Parathyroid adenoma (tissue), 2 donors: ENCODE results near the gene PALLD.

Experiments
- H2AFZ ChIP-seq: fragments of 300-600 bp; sonication (generic); one replicate; pipeline ENCODE4 v1.7.0; 2017; ENCODE audit warnings: antibody characterized with exemption, mild to moderate bottlenecking
- H3K27ac ChIP-seq: fragments of 300-600 bp; sonication (generic); one replicate; pipeline ENCODE4 v1.7.0; 2017
- H3K27me3 ChIP-seq: fragments of 300-600 bp; sonication (generic); one replicate; pipeline ENCODE4 v1.7.0; 2017; ENCODE audit warnings: low read length; ENCODE audit not compliant: control insufficient read depth, insufficient read depth
- H3K36me3 ChIP-seq: fragments of 300-600 bp; sonication (generic); one replicate; pipeline ENCODE4 v1.7.0; 2017; ENCODE audit warnings: low read length; ENCODE audit not compliant: control insufficient read depth, insufficient read depth
- H3K4me1 ChIP-seq: fragments of 300-600 bp; sonication (generic); one replicate; pipeline ENCODE4 v1.7.0; 2017; ENCODE audit warnings: control low read depth
- H3K4me2 ChIP-seq: fragments of 300-600 bp; sonication (generic); one replicate; pipeline ENCODE4 v1.7.0; 2017; ENCODE audit warnings: low read length
- H3K4me3 ChIP-seq: fragments of 300-600 bp; sonication (generic); one replicate; pipeline ENCODE4 v1.7.0; 2017; ENCODE audit warnings: low read depth, low read length
- H3K79me2 ChIP-seq: fragments of 300-600 bp; sonication (generic); one replicate; pipeline ENCODE4 v1.7.0; 2017; ENCODE audit warnings: control low read depth
- H3K9ac ChIP-seq: fragments of 300-600 bp; sonication (generic); one replicate; pipeline ENCODE4 v1.7.0; 2017; ENCODE audit warnings: mild to moderate bottlenecking
- H3K9me3 ChIP-seq: fragments of 300-600 bp; sonication (generic); one replicate; pipeline ENCODE4 v1.7.0; 2017; ENCODE audit warnings: low read length; ENCODE audit not compliant: control insufficient read depth
- TF ChIP-seq, protein P1 (sequence below): fragments of 300-600 bp; sonication (generic); IDR thresholded peaks from one replicate; pipeline ENCODE4 v1.7.0; 2017; ENCODE audit warnings: antibody characterized with exemption, mild to moderate bottlenecking
- donor health status: primary hyperparathyroidism.

The PALLD gene

DNA sequence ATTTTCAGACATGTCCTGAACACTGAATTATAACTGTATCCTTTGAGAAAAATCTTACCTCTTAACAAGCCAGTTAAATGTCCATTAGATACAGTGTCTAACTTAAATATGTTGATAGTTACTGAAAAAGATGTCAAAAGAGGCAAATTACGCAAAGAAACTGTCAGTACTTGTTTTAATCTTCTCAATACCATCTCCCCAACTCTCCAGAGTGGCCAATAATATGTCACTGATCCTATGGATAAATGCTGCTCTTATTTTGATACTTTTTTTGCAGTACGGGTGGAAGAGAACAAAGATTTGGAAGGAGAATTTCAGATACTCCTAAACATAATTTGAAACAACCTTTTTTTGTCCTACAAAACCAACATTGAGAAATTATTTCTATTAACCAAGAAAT lies 320.5 kb downstream of the PALLD start:
- no peaks in the 10 kb centered on the region for H3K36me3 ChIP-seq
- peaks cover 8% of the 10 kb centered on the region for H3K4me1 ChIP-seq
- no peak overlapping the region for H3K27ac ChIP-seq
- H2AFZ ChIP-seq, result no peak overlapping the region
- no peaks in the 10 kb centered on the region for H3K27me3 ChIP-seq
- TF ChIP-seq, protein P1, sequence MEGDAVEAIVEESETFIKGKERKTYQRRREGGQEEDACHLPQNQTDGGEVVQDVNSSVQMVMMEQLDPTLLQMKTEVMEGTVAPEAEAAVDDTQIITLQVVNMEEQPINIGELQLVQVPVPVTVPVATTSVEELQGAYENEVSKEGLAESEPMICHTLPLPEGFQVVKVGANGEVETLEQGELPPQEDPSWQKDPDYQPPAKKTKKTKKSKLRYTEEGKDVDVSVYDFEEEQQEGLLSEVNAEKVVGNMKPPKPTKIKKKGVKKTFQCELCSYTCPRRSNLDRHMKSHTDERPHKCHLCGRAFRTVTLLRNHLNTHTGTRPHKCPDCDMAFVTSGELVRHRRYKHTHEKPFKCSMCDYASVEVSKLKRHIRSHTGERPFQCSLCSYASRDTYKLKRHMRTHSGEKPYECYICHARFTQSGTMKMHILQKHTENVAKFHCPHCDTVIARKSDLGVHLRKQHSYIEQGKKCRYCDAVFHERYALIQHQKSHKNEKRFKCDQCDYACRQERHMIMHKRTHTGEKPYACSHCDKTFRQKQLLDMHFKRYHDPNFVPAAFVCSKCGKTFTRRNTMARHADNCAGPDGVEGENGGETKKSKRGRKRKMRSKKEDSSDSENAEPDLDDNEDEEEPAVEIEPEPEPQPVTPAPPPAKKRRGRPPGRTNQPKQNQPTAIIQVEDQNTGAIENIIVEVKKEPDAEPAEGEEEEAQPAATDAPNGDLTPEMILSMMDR, result no peak
- H3K79me2 ChIP-seq, result no peaks in the 10 kb centered on the region
- H3K4me2 ChIP-seq, result peak overlapping the region; percentile 52
- H3K9ac ChIP-seq, result no peak overlapping the region
- peak overlapping the region; percentile 24 for H3K4me3 ChIP-seq
- H3K9me3 ChIP-seq, result no peaks in the 10 kb centered on the region

DNA sequence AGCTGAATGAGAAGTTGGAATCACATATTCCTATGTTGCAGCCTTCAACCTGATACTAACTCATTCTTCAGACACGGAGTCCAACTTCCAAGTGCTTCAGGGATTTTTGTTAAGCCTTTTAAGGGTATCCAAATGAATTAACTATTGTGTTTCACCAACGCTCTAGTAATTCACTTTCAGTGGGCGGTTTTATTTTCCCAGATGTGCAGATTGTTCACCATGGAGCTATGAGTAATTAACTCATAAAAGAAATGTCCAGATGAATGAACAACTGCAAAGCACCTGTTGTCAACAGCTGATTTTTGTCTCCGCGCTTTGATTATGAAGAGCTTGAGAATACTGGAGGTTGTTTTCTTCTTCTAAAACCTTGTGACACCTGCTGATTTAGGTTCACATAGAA lies 325.6 kb downstream of the PALLD start:
- H3K9me3 ChIP-seq, result no peaks in the 10 kb centered on the region
- TF ChIP-seq, protein P1, result no peak
- no peaks in the 10 kb centered on the region for H3K36me3 ChIP-seq

DNA sequence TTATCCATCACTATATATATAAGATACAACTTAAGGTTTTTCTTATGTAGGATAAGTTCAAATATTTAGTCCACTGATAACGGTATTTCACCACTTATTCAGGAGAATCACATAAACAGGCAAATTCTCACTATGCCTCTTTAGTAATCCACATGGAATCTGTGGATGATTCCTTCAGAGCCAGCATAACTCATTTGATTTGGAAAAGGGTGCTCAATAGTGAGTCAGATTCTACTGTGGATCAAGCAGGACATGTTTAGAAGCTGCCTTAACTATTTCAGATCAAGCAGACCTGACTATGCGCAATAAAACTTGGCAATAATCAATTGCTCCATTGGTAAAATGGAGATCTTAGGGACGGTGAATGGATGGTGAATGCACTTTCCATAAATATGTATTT lies 329.1 kb downstream of the PALLD start:
- Histone ChIP-seq H3K4me1 (no peaks in the 10 kb centered on the region), H3K36me3 (no peaks in the 10 kb centered on the region), H2AFZ (no peak overlapping the region), H3K4me2 (no peak overlapping the region), H3K79me2 (peaks cover 9% of the 10 kb centered on the region), H3K4me3 (no peak overlapping the region), H3K27ac (no peak overlapping the region), H3K27me3 (no peaks in the 10 kb centered on the region), H3K9me3 (no peaks in the 10 kb centered on the region), H3K9ac (no peak overlapping the region)
- TF ChIP-seq, protein P1, result no peak

More for the DNA sequence above, 325.6 kb downstream of the PALLD start:
- Histone ChIP-seq H3K4me2 (no peak overlapping the region), H3K27ac (no peak overlapping the region), H3K27me3 (no peaks in the 10 kb centered on the region), H3K79me2 (peaks cover 9% of the 10 kb centered on the region), H2AFZ (no peak overlapping the region), H3K9ac (no peak overlapping the region), H3K4me1 (no peaks in the 10 kb centered on the region), H3K4me3 (no peak overlapping the region)

DNA sequence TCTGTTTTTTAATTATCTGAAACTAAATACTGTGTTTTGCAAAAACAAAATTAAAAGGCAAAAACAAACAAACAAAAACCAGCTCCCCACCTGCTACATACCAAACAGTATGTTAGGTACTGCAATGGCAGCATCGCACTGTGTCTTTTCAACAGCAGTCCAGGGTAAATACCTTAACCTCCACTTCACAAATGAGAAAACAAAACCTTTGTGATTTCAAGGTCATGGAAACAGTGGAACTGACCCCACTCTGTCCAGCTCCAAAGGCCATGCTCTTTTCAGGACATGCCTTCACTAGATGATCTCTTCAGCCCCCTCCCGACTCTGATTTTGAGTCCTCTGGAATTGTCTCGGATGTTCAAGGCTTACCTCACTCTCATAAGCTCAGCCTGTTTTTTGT lies 329.8 kb downstream of the PALLD start:
- Histone ChIP-seq H3K9me3 (no peaks in the 10 kb centered on the region), H3K4me3 (no peak overlapping the region), H3K4me1 (peaks cover 3% of the 10 kb centered on the region), H3K27ac (no peak overlapping the region), H3K9ac (no peak overlapping the region), H3K27me3 (no peaks in the 10 kb centered on the region), H3K4me2 (no peak overlapping the region), H3K79me2 (peaks cover 10% of the 10 kb centered on the region), H3K36me3 (no peaks in the 10 kb centered on the region), H2AFZ (no peak overlapping the region)
- TF ChIP-seq, protein P1, result no peak

DNA sequence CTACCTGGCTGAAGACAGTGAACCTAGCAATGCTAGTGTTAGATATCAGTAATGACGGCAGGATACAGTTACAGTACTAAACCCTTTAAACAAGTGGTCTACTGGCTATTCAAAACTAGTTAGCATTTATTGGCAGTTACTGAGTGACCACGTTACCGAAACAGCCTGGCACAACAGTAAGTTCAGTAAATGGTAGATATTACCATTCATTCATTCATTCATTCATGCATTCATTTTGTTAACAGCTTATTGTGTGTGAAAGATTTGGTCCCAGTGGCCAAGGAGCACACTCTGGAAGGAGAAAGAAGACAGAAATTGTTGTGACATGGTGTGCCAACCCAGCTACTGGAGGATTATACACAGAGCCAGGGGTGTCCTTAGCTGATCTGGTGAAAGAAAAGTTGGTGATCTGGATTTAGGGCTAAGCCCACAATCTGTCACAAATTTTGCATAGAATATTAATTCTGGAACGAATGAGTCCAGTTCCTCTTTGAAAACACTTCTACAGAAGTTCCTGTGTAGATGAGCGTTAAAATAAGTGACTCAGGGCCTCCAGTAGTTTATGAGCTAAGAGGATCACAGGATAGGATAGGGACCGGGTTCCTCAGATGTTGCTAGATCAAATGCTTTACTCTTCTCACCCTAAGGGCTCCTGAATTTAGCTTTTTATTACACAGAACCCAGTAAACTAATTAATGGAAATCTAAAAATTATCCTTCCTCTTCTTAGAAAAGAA lies 334.1 kb downstream of the PALLD start:
- TF ChIP-seq, protein P1, result no peak
- Histone ChIP-seq H3K4me3 (peak overlapping the region; percentile 90), H3K9me3 (no peaks in the 10 kb centered on the region), H3K4me1 (peaks cover 3% of the 10 kb centered on the region), H3K27me3 (no peaks in the 10 kb centered on the region), H3K36me3 (no peaks in the 10 kb centered on the region), H3K9ac (no peak overlapping the region), H2AFZ (no peak overlapping the region), H3K27ac (no peak overlapping the region), H3K79me2 (peaks cover 17% of the 10 kb centered on the region), H3K4me2 (peak overlapping the region; percentile 78)
